ENCODE results near the gene UGT1A10.
"Not testable (repeated sequence)": the region's sequence is repeated elsewhere in the genome, so short reads cannot be mapped to it uniquely, and the experiment has no call there.

Gene UGT1A10

GRCh38 chr2:233746475-233747282 lies 110.4 kb downstream of the UGT1A10 start:
- TF ChIP-seq EZH2phosphoT487 (IDR thresholded peaks at IDR 0.05; ENCODE audit: borderline replicate concordance) (no peak), CTCF (conservative IDR thresholded peaks at IDR 0.05; ENCODE audit: low read length) (no peak)
- H3K27me3 ChIP-seq (ENCODE audit: insufficient read depth, low read length, poor library complexity, severe bottlenecking) = no peaks in the 10 kb centered on the region
- H3F3A ChIP-seq (ENCODE audit: low read depth) = no peaks in the 10 kb centered on the region
- H3K79me2 ChIP-seq (ENCODE audit: insufficient read depth, low read length) = no peaks in the 10 kb centered on the region
- no peaks in the 10 kb centered on the region for H3K9me3 ChIP-seq (ENCODE audit: insufficient read depth, low read depth, low read length)
- no peak overlapping the region for H3K9ac ChIP-seq (ENCODE audit: low read depth, low read length, poor library complexity, severe bottlenecking)
- no peaks in the 10 kb centered on the region for H3K36me3 ChIP-seq (ENCODE audit: insufficient read depth, low read length)
- no peaks in the 10 kb centered on the region for H3K9me2 ChIP-seq (replicated peaks; ENCODE audit: low read depth, low read length)
- H2AFZ ChIP-seq (ENCODE audit: low read length) = no peak overlapping the region
- no peaks in the 10 kb centered on the region for H4K20me1 ChIP-seq (ENCODE audit: insufficient read depth, low read length, poor library complexity, severe bottlenecking)
- H3K4me1 ChIP-seq (ENCODE audit: insufficient read depth, low read length, poor library complexity, severe bottlenecking) = no peaks in the 10 kb centered on the region
- H3K4me3 ChIP-seq (ENCODE audit: low read length, poor library complexity, severe bottlenecking) = no peak overlapping the region
- no peak overlapping the region for H3K4me2 ChIP-seq (ENCODE audit: low read depth, low read length, poor library complexity, severe bottlenecking)

- Histone ChIP-seq H2AFZ (ENCODE audit: low read length) (no peak overlapping the region), H4K20me1 (ENCODE audit: insufficient read depth, low read length, poor library complexity, severe bottlenecking) (no peaks in the 10 kb centered on the region), H3K4me1 (ENCODE audit: insufficient read depth, low read length, poor library complexity, severe bottlenecking) (no peaks in the 10 kb centered on the region), H3F3A (ENCODE audit: low read depth) (no peaks in the 10 kb centered on the region), H3K9me3 (ENCODE audit: insufficient read depth, low read depth, low read length) (no peaks in the 10 kb centered on the region), H3K36me3 (ENCODE audit: insufficient read depth, low read length) (no peaks in the 10 kb centered on the region), H3K4me3 (ENCODE audit: low read length, poor library complexity, severe bottlenecking) (no peak overlapping the region), H3K9me2 (replicated peaks; ENCODE audit: low read depth, low read length) (no peaks in the 10 kb centered on the region), H3K9ac (ENCODE audit: low read depth, low read length, poor library complexity, severe bottlenecking) (no peak overlapping the region), H3K4me2 (ENCODE audit: low read depth, low read length, poor library complexity, severe bottlenecking) (no peak overlapping the region), H3K79me2 (ENCODE audit: insufficient read depth, low read length) (no peaks in the 10 kb centered on the region), H3K27me3 (ENCODE audit: insufficient read depth, low read length, poor library complexity, severe bottlenecking) (no peaks in the 10 kb centered on the region)
- TF ChIP-seq CTCF (conservative IDR thresholded peaks at IDR 0.05; ENCODE audit: low read length) (no peak), EZH2phosphoT487 (IDR thresholded peaks at IDR 0.05; ENCODE audit: borderline replicate concordance) (no peak)
These were observed 111.0 kb downstream of the UGT1A10 start for GRCh38 chr2:233747283-233747544.

GRCh38 chr2:233750689-233751088 lies 114.4 kb downstream of the UGT1A10 start:
- not testable (repeated sequence) for H3K36me3 ChIP-seq (ENCODE audit: insufficient read depth, low read length); H3K4me1 ChIP-seq (ENCODE audit: insufficient read depth, low read length, poor library complexity, severe bottlenecking); H3K27me3 ChIP-seq (ENCODE audit: insufficient read depth, low read length, poor library complexity, severe bottlenecking); H3K79me2 ChIP-seq (ENCODE audit: insufficient read depth, low read length); H3F3A ChIP-seq (ENCODE audit: low read depth); H3K9me3 ChIP-seq (ENCODE audit: insufficient read depth, low read depth, low read length); H2AFZ ChIP-seq (ENCODE audit: low read length); H3K4me3 ChIP-seq (ENCODE audit: low read length, poor library complexity, severe bottlenecking); H3K9ac ChIP-seq (ENCODE audit: low read depth, low read length, poor library complexity, severe bottlenecking); H3K4me2 ChIP-seq (ENCODE audit: low read depth, low read length, poor library complexity, severe bottlenecking); H4K20me1 ChIP-seq (ENCODE audit: insufficient read depth, low read length, poor library complexity, severe bottlenecking); H3K9me2 ChIP-seq (replicated peaks; ENCODE audit: low read depth, low read length)

- H3K79me2 ChIP-seq (ENCODE audit: insufficient read depth, low read length); H3K4me2 ChIP-seq (ENCODE audit: low read depth, low read length, poor library complexity, severe bottlenecking); H3K9me3 ChIP-seq (ENCODE audit: insufficient read depth, low read depth, low read length); H3K4me3 ChIP-seq (ENCODE audit: low read length, poor library complexity, severe bottlenecking); H3F3A ChIP-seq (ENCODE audit: low read depth); H3K9me2 ChIP-seq (replicated peaks; ENCODE audit: low read depth, low read length); H2AFZ ChIP-seq (ENCODE audit: low read length); H3K9ac ChIP-seq (ENCODE audit: low read depth, low read length, poor library complexity, severe bottlenecking); H3K36me3 ChIP-seq (ENCODE audit: insufficient read depth, low read length); H3K4me1 ChIP-seq (ENCODE audit: insufficient read depth, low read length, poor library complexity, severe bottlenecking); H3K27me3 ChIP-seq (ENCODE audit: insufficient read depth, low read length, poor library complexity, severe bottlenecking); H4K20me1 ChIP-seq (ENCODE audit: insufficient read depth, low read length, poor library complexity, severe bottlenecking): not testable (repeated sequence)
These were observed 115.2 kb downstream of the UGT1A10 start for GRCh38 chr2:233751212-233752009.

Data from Loucy (cell line).